Endodermal cell (in vitro differentiated cells): ENCODE measurements around the gene LYPD6. TPM values are rescaled to one million over a fixed set of nuclear protein-coding genes. Genes with fewer than 3 reads are reported as not detected.

Source experiments
- DNase-seq: peaks from one replicate; pipeline ENCODE4 v3.0.0-alpha.2; 2017
- H3K27ac ChIP-seq: 2 replicates; pipeline ENCODE4 v1.5.1; 2013; ENCODE audit warnings: mild to moderate bottlenecking, low read depth, low read length, moderate library complexity
- H3K27me3 ChIP-seq: 2 replicates; pipeline ENCODE4 v1.6.1; 2013; ENCODE audit warnings: mild to moderate bottlenecking, low read length, moderate library complexity; ENCODE audit not compliant: insufficient read depth, control insufficient read depth, poor library complexity, severe bottlenecking
- H3K36me3 ChIP-seq: 2 replicates; pipeline ENCODE4 v1.7.0; 2013; ENCODE audit warnings: mild to moderate bottlenecking, low read length, moderate library complexity; ENCODE audit not compliant: control insufficient read depth, insufficient read depth
- H3K4me1 ChIP-seq: one replicate; pipeline ENCODE4 v1.7.0; 2013; ENCODE audit warnings: low read length; ENCODE audit not compliant: control insufficient read depth, insufficient read depth
- H3K4me3 ChIP-seq: 2 replicates; pipeline ENCODE4 v1.5.1; 2013; ENCODE audit warnings: mild to moderate bottlenecking, low read length, moderate library complexity
- H3K9ac ChIP-seq: 2 replicates; pipeline ENCODE4 v1.6.1; 2013; ENCODE audit warnings: mild to moderate bottlenecking, low read length, moderate library complexity; ENCODE audit not compliant: poor library complexity, severe bottlenecking; ENCODE audit errors: extremely low read depth
- H3K9me3 ChIP-seq: 2 replicates; pipeline ENCODE4 v1.6.1; 2013; ENCODE audit warnings: mild to moderate bottlenecking, low read length, moderate library complexity; ENCODE audit not compliant: control insufficient read depth
- H3K27ac Mint-ChIP-seq: 2 replicates; pipeline ENCODE4 v1.8.0; 2020; ENCODE audit warnings: mixed read lengths
- H3K27me3 Mint-ChIP-seq: 2 replicates; pipeline ENCODE4 v1.8.0; 2021; ENCODE audit warnings: mild to moderate bottlenecking, mixed read lengths; ENCODE audit not compliant: insufficient read depth
- H3K36me3 Mint-ChIP-seq: 2 replicates; pipeline ENCODE4 v1.8.0; 2020; ENCODE audit warnings: low read depth, mixed read lengths
- H3K4me1 Mint-ChIP-seq: 2 replicates; pipeline ENCODE4 v1.8.0; 2020; ENCODE audit warnings: mixed read lengths
- H3K4me3 Mint-ChIP-seq: 2 replicates; pipeline ENCODE4 v1.8.0; 2020; ENCODE audit warnings: mild to moderate bottlenecking, moderate library complexity, mixed read lengths
- H3K9me3 Mint-ChIP-seq: 2 replicates; pipeline ENCODE4 v1.8.0; 2020; ENCODE audit warnings: mild to moderate bottlenecking, mixed read lengths
- CTCF ChIP-seq: fragments of 200-600 bp; sonication (generic); conservative IDR thresholded peaks from 2 replicates; pipeline ENCODE4 v1.5.0; 2021; ENCODE audit warnings: antibody characterized with exemption, mild to moderate bottlenecking
- WGBS, 2 experiments: methylation state at CpG; one replicate each; pipeline versions ENCODE4 v1.1.5 to v1.1.7; 2013; ENCODE audit warnings: missing lambda C conversion rate in 2 of 2, mixed read lengths in 1 of 2; ENCODE audit not compliant: insufficient coverage in 1 of 2, insufficient read length in 1 of 2; 5-methylcytosine and 5-hydroxymethylcytosine counted together
- total RNA-seq, 2 donors: library from RNA; stranded (reverse); fragmentation: NEBNext Ultra II Directional in 1 of 2; extraction: Animal tissue kit (Norgen Biotek cat#: 25700) in 1 of 2; gene quantifications; 2 replicates in 1 of 2; 3 replicates in 1 of 2; pipeline ENCODE4 v1.2.1, GENCODE V29; 2021

The LYPD6 gene
- total RNA-seq, 2 donors from 2014 or later = 6.7 to 8.5 TPM

GRCh38 chr2:149363958-149364357 lies 33.6 kb downstream of the LYPD6 start:
- DNase-seq = no peak
- Histone ChIP-seq H3K27ac (no peak overlapping the region), H3K9ac (no peak overlapping the region), H3K36me3 (no peaks in the 10 kb centered on the region), H3K9me3 (peaks cover 28% of the 10 kb centered on the region), H3K27me3 (no peaks in the 10 kb centered on the region), H3K4me3 (no peak overlapping the region), H3K4me1 (peaks cover 3% of the 10 kb centered on the region)
- H3K4me3 Mint-ChIP-seq = no peak overlapping the region
- peaks cover 12% of the 10 kb centered on the region for H3K36me3 Mint-ChIP-seq
- H3K27ac Mint-ChIP-seq = peak overlapping the region; percentile 6
- no peak for TF ChIP-seq CTCF
- peaks cover 2% of the 10 kb centered on the region for H3K27me3 Mint-ChIP-seq
- H3K9me3 Mint-ChIP-seq = peaks cover 23% of the 10 kb centered on the region
- 57% methylated on average over 1 of the region's 1 CpG; no CpG with 5 or more reads in 1 of the 2 experiments for WGBS, 2 experiments
- H3K4me1 Mint-ChIP-seq = peaks cover 32% of the 10 kb centered on the region

- H3K27me3 Mint-ChIP-seq = peaks cover 4% of the 10 kb centered on the region
Observed at GRCh38 chr2:149364839-149365238, 34.5 kb downstream of the LYPD6 start.

GRCh38 chr2:149365931-149366583 lies 35.7 kb downstream of the LYPD6 start:
- peaks cover 3% of the 10 kb centered on the region for H3K4me1 ChIP-seq
- TF ChIP-seq CTCF = no peak
- H3K27me3 ChIP-seq = no peaks in the 10 kb centered on the region
- peaks cover 23% of the 10 kb centered on the region for H3K9me3 ChIP-seq
- Mint-ChIP-seq H3K4me1 (peaks cover 23% of the 10 kb centered on the region), H3K4me3 (no peak overlapping the region), H3K9me3 (peaks cover 23% of the 10 kb centered on the region), H3K27me3 (peaks cover 4% of the 10 kb centered on the region), H3K27ac (no peak overlapping the region), H3K36me3 (peaks cover 12% of the 10 kb centered on the region)
- H3K4me3 ChIP-seq = no peak overlapping the region
- no peak for DNase-seq
- 86 to 100% methylated on average over 1 to 5 of the region's 5 CpGs for WGBS, 2 experiments
- no peak overlapping the region for H3K27ac ChIP-seq
- no peak overlapping the region for H3K9ac ChIP-seq
- H3K36me3 ChIP-seq = no peaks in the 10 kb centered on the region

More at GRCh38 chr2:149364839-149365238, 34.5 kb downstream of the LYPD6 start:
- H3K27ac Mint-ChIP-seq = no peak overlapping the region
- H3K4me1 Mint-ChIP-seq = peaks cover 28% of the 10 kb centered on the region
- no peak for TF ChIP-seq CTCF
- Histone ChIP-seq H3K27ac (no peak overlapping the region), H3K36me3 (no peaks in the 10 kb centered on the region), H3K9ac (no peak overlapping the region), H3K4me3 (no peak overlapping the region), H3K27me3 (no peaks in the 10 kb centered on the region), H3K9me3 (peaks cover 28% of the 10 kb centered on the region), H3K4me1 (peaks cover 3% of the 10 kb centered on the region)
- H3K9me3 Mint-ChIP-seq = peaks cover 23% of the 10 kb centered on the region
- H3K4me3 Mint-ChIP-seq = no peak overlapping the region
- peaks cover 12% of the 10 kb centered on the region for H3K36me3 Mint-ChIP-seq
- no peak for DNase-seq
